Astrocyte (in vitro differentiated cells and primary cell): ENCODE data around the gene ELOVL7.

Source experiments
- EZH2 ChIP-seq: IDR thresholded peaks from 2 replicates; pipeline ENCODE4 v1.6.1; 2012; ENCODE audit warnings: mild to moderate bottlenecking, low read length, inconsistent platforms; ENCODE audit not compliant: insufficient read depth
- TF ChIP-seq, protein P1 (sequence below): IDR thresholded peaks from 2 replicates; pipeline ENCODE4 v1.5.1; 2011; ENCODE audit warnings: low read depth, mild to moderate bottlenecking, inconsistent platforms, low read length, moderate library complexity; ENCODE audit not compliant: insufficient read depth

DNA sequence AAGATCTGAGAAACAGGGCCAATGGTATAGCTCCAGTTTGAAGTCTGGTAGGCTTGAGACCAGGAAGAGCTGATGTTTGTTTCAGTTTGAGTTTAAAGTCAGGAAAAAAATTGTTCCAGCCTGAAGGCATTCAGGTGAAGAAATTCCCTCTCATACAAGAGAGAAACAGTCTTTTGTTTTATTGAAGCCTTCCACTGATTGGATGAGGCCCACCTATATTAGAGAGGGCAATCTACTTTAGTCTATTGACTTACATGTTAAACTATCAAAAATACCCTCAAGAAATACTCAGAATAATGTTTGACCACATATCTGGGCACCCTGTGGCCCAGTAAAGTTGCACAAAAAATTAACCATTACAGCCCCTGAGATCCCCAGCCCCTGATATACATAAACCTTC, 138.9 kb downstream of the ELOVL7 start:
- TF ChIP-seq, protein P1, sequence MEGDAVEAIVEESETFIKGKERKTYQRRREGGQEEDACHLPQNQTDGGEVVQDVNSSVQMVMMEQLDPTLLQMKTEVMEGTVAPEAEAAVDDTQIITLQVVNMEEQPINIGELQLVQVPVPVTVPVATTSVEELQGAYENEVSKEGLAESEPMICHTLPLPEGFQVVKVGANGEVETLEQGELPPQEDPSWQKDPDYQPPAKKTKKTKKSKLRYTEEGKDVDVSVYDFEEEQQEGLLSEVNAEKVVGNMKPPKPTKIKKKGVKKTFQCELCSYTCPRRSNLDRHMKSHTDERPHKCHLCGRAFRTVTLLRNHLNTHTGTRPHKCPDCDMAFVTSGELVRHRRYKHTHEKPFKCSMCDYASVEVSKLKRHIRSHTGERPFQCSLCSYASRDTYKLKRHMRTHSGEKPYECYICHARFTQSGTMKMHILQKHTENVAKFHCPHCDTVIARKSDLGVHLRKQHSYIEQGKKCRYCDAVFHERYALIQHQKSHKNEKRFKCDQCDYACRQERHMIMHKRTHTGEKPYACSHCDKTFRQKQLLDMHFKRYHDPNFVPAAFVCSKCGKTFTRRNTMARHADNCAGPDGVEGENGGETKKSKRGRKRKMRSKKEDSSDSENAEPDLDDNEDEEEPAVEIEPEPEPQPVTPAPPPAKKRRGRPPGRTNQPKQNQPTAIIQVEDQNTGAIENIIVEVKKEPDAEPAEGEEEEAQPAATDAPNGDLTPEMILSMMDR: no peak
- no peak for TF ChIP-seq EZH2
